GM19455 (cell line): ENCODE results near the gene PPFIA4.

Experiments
- ATAC-seq: cut with Tn5 transposase; IDR thresholded peaks from one replicate; pipeline ENCODE4 v1.9.1; 2021; ENCODE audit not compliant: unreplicated experiment

Gene PPFIA4

DNA sequence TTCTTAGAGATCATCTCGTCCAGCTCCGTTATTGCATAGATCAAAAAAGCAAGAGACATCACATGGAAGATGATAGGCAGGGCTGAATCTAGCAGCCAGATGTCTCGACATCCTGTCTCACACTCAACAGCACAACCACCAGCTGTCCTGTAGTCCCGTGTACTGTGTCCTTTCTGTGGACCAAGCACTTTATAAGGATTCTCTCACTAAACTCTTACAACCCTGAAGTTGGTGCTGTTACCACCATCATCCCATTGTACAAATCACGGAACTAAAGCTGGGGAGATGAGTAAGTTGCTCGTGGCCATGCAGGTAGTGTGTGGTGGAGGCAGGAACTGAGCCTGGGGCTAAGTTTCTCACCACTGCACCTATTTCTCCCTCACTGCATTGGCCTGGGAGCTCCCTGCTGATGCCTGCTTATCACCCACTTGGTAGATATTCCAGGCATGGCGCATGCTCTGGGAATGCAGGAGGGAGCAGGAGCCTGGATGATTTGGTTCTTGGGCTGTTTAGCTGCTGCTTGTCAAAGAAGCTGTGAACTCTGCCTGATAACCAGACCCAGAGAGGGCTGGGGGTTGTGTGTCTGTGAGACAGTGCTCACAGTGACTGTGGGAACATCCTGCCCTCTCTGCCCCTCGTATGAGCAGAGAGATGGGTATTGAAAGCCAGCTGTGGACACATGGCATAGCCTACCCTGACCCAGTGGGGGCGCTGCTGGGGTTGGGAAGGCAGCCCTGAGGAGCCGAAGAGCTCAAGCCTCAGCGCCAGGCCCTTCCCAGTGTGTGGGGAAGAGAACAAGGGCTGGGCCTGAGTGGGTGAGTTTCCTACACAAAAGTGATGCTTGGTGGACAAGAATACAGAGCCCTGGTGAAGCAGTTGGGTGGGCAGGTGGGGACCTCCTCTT, 13.6 kb downstream of the PPFIA4 start:
- no peak for ATAC-seq

DNA sequence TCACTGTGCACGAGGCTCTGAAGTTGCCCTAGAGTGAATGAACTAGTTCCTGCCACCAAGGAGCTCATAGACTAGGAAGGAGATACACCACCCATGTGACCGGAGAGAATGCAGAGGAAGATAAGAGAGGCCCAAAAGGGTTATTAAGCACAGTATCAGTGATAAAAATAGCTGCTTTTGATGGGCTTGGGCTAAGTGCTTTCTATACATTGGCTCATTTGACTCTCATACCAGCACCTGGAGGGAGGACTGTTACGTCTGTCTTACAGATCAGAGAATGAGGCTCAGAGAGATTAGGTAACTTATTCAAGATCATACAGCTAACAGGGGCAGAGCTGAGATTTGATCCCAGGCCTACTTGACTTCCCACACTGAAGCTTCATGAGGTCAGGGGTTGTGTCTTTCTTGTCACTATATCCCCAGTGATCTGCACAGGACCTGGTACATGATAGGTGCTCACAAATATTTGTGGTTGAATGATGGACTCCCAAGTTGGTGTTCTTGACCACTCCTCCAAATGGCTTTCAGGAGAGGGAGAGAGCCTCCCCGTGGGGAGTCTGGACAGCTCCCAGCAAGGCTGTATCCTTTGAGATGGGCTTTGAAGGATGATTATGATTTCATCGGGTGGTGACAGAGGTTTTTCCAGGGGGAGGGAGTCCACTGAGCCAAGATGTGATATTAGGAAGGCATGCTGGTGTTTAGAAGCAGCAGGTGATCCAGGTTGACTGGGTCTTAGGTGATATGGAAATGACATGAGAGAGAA, 14.4 kb downstream of the PPFIA4 start:
- no peak for ATAC-seq

DNA sequence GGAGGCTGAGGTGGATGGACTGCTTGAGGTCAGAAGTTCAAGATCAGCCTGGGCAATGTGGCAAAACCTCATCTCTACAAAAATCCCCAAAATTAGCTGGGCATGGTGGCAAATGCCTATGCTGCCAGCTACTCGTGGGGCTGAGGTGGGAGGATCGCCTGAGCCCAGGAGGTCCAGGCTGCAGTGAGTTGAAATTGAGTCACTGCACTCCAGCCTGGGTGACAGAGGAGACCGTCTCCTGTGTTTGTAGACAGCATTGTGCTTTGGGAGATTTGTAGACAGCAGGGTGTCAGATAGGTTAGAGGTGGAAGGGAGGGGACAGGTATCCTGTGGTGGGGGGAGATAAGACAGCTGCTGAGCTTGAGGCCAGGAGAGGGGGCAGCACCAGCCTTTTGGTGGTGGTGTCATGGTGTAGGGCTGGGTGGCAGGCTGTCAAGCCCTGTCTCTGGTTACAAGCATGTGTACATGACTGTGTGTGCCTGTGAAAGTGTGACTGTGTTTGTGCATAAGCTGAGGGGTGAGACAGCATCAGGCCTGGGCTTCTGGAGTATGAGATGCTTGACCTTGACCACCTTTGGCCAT, 15.2 kb downstream of the PPFIA4 start:
- ATAC-seq: no peak

DNA sequence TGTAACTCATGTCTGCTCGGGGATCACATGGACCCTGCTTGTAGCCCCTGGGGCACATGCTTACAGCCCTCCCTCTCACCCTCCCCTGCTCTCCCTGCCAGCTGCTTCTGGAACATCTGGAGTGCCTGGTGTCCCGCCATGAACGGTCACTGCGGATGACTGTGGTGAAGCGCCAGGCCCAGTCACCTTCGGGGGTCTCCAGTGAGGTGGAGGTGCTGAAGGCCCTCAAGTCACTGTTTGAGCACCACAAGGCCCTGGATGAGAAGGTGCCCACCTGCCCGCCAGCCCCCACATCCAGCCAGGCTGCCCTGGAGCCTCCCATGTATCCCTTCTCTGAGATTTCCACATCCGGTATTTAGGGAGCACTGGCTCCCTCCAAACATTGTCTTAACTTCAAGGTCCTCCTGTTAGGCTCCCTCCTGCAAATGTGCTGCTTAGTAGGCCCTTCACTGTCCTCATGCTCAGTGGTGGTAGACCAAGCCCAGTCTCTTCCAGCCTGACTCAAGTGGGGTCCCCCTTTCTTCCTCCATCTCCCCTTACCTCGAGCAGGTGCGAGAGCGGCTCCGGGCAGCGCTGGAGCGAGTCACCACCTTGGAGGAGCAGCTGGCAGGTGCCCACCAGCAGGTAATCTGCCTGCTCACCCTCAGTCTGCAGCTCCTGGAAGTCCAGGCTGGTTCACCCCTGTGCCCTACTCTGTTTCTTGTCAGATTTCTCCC, 17.7 kb downstream of the PPFIA4 start:
- no peak for ATAC-seq

DNA sequence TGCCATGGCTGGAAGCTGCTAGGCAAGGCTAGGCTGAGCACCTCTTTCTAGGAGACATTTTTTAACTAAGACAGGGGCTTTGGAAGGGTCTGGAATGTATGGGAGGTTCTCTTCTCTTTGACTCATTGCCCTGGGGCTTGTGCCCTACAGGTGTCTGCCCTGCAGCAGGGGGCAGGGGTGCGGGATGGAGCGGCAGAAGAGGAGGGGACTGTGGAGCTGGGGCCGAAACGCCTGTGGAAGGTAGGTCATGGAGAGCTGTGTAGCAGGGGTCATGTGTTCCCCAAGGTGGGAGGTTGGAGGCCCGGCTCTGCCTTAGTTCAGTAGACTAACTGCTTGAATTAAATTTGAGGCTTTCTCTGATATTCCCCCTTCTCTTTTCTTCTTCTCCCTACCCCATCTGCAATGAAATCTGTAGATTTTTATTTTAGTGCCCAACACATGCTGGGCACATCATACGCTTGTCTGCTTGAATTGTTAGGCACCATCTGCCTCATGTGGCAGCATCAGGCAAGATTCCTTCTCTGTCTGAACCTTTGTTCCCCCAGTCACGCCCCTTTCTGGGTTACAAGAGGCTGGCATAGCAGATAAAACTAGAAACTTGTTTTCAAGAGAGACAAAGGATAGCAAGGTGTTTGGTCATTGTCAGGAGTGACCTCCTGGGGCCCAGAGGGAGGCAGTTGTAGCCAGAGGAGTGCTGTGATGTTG, 18.4 kb downstream of the PPFIA4 start:
- ATAC-seq: no peak

DNA sequence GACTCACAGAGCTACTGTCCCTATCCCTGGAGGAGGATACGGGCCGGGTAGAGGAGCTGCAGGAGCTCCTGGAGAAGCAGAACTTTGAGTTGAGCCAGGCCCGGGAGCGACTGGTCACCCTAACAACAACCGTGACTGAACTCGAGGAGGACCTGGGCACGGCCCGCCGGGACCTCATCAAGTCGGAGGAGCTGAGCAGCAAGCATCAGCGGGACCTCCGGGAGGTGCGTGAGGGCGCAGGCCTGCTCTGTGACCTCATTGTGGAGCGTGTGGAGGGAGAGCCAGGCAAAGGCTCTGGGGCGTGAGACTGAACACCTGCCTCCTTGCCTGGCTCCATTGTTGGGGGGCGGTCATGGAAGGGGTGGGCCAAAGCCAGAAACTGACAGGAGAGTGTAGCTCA, 19.0 kb downstream of the PPFIA4 start:
- no peak for ATAC-seq

DNA sequence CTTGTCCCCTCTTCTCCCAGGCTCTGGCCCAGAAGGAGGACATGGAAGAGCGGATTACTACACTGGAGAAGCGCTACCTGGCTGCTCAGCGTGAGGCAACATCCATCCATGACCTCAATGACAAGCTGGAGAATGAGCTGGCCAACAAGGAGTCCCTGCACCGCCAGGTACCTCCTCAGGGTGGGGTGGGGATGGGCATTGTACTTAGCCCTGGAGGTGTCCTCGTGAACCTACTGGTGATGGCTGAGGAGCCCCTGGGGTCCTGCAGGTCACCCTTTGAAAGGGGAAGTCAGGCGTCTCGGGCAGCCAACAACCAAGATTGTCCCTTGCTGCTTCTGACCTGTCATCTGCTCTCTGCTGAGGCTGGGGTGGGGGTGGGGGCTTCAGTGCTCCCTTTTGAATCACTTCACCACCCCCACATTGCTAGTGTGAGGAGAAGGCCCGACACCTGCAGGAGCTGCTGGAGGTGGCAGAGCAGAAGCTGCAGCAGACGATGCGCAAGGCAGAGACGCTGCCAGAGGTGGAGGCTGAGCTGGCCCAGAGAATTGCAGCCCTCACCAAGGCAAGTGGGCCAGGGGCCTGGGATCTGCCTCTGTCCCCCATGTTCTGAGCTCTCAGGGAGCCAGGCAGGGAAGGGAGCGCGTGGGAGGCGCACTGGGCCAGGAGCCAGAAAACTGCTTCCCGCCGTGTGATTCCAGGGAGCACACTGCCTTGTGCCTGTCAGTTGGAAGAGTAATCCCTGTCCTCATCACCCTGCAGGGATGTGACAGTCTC, 19.7 kb downstream of the PPFIA4 start:
- no peak for ATAC-seq

DNA sequence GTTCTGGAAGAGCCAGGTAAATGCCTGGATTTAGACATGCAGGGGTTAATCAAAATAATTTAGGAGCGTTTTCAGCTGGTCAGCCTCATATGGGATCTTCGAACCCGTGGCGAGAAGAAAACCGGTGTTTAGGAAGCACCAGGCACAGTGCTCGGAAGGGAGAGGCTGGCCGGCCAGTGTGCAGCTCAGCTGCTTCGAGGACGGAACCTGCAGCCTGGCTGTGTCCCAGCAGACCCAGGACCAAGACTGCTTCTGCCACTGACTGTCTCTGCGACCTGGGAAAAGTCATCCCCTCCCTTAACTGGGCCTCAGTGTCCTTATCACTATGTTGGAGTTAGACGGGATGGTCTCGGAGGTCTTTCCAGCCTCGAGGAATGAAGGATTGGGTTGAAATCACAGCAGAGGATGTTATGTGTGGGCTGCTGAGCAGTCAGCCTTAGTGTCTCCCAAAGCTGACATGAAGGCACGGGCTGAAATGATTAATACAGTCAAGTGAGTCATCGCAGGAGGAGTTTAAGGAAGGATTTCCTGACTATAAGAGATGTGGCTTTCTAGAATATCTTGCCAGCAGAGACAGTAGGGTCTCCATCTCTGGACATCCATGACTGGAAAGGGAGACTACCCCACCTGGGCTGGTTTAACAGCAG, 20.8 kb downstream of the PPFIA4 start:
- ATAC-seq: no peak

DNA sequence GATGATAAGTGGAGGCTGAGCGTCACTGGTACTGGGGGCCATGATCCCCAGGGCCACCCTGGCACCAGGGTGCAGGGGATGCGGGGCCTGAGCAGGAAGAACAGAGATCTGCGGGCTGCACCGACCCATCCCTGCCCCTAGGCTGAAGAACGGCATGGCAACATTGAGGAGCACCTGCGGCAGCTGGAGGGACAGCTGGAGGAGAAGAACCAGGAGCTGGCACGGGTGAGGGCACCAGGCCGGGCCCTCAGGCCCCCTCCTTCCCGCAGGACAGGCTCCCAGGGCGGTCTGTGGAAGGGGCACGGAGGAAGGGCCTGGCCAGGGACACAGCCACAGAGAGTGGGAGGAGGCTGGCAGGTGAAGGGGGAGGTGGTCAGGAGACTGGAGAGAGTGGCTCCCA, 21.8 kb downstream of the PPFIA4 start:
- no peak for ATAC-seq

DNA sequence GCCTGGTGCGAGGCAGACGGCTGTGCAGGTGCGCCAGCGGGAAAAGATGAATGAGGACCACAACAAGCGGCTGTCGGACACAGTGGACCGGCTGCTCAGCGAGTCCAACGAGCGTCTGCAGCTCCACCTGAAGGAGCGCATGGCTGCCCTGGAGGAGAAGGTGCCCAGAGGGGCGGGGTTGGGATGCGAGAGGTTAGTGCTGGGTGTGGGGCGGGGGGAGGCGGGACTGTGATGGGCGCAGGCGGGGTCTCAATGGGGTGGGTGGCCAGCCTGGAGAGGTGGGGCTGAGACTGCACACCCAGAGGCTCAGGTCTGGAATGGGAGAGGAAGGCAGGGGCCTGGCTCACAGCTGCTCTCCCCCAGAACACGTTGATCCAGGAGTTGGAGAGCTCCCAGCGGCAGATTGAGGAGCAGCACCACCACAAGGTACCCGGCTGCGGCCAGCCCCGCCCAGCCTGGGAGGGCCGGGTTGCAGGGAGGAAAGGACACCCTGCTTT, 22.3 kb downstream of the PPFIA4 start:
- ATAC-seq: no peak

DNA sequence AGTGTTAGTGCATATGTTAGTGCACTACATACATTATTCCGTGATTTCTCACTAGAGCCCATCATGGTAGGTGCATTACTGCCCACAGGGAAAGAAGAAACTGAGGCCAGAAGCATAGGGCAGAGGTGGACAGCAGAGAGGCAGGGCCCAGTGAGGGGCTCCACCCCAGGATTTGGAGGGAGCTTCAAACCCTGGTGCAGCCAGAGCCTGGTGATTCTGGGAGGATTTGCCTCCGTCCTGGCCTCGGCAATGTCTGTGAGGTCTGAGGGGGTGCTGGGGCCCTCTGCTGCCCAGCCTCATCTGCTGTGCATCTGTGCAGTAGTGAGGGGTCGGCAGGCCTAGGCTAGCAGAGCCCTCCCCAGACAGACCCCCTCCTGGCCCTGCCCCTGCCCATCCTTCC, 22.8 kb downstream of the PPFIA4 start:
- ATAC-seq: no peak

DNA sequence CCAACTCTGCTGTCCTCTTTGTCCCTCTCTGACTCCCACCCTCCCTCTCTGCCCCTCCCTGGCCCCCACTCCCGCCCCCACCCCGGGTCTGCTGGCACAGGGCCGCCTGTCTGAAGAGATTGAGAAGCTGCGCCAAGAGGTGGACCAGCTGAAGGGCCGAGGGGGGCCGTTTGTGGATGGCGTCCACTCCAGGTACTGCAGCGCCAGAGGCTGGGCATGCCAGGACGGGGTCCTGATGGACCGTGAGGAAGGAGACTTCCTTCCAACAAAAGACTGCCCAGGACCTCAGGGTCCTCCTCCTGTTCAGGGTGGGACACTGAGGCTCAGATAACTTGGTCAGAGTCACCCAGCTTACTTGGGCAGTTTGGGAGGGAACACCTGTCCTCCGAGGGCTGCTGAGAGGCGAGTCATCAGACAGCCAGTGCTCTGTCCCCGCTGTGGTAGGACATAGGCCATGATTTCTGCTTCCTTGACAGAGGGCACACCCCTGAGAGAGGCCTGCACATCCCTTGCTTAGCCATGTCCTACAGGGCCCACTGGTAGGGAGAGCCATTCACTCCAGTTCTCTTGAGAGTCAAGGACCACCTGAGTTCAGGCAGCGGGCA, 23.4 kb downstream of the PPFIA4 start:
- no peak for ATAC-seq

DNA sequence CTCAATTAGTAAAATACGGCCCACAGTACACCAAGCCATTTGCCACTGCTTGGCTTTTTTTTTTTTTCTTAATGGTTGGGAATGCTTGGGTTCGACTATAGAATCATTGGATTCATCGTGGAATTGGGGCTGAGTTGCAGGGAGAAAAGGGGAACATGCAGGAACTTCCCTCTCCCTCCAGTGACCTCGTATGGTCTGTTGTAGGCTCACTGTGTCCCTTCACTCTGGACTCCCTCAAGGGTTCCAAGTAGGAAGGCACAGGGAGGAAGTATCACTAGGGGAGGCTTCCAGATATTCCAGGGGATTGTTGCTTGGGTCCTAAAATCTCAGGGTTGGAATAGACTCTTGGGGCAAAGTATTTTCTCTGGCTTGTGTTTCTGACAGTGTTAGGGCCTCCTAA, 24.5 kb downstream of the PPFIA4 start:
- ATAC-seq: no peak

DNA sequence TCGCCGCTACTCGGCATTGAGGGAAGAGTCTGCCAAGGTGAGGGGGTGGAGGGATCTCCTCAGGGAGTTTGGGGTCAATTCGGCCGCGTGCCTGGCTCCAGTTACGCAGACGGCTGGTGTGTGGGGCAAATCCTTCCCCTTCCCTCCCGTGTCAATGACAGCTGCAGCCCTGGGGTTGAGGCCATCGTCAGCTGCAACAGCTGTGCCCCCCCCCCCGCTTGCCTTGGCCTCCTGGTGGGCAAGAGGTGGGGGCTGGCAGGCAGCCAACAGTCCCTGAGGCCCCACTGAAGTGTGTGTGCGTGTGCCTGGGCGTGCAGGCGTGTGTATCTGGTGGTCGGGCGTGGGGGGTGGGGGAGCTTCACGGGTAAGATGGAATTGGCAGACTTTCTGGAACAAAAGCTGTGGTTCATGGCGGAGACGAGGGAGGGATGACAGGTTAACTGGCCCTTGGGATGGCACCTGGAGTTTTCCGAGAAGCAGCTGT, 25.6 kb downstream of the PPFIA4 start:
- no peak for ATAC-seq

DNA sequence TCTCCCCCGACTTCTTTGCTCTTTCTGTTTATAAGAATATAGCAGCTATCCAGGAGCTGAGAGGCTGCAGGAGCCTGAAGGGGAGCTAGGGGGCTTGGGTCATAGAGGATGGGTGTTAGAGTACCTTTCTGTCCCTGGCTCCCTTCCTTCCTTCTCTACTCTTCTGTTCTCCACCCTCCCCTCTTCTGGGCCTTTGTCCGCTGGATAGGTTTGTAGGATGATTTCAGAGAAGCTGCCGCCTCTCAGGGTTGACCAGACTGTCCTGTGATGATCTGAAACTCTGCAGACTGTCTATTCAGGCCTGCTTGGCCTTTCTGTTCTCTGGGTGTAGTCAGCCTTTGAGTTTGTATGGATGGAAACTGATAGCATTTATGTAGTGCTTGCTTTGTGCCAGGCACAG, 26.3 kb downstream of the PPFIA4 start:
- ATAC-seq: no peak

DNA sequence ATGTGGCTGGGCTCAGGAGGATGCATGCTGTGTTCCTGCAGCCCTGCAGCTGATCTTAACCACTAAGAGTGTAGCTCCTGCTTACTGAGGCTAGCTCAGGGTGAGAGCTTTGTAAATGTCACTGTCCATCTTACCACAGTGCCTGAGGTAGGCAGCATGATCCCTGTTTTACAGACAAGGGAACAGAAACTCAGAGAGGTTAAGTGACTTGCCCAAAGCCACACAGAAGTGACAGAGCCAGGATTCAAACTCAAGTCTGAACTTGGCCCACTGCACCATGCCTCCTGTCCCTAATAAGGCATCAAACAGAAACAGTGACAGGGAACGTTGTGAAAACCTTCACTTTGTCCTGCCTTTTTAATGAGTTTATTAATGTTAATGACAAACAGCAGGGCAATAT, 27.9 kb downstream of the PPFIA4 start:
- no peak for ATAC-seq

DNA sequence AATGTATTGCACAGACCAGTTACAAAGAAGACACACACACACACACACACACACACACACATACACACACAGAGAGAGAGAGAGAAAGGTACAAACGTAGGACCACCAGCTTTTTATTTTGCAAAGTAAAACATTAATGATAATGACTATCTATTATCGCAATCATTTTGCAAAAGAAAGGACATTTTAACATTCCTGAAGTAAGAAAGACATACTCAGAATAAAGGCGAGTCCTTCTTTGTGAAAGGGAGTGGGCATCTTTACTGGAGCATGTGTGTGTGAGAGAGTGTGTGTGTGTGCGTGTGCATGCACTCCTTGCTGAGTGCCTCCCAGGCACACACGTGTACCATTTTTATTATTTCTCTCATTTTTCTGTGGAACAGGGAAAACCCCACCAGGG, 28.4 kb downstream of the PPFIA4 start:
- ATAC-seq: no peak

DNA sequence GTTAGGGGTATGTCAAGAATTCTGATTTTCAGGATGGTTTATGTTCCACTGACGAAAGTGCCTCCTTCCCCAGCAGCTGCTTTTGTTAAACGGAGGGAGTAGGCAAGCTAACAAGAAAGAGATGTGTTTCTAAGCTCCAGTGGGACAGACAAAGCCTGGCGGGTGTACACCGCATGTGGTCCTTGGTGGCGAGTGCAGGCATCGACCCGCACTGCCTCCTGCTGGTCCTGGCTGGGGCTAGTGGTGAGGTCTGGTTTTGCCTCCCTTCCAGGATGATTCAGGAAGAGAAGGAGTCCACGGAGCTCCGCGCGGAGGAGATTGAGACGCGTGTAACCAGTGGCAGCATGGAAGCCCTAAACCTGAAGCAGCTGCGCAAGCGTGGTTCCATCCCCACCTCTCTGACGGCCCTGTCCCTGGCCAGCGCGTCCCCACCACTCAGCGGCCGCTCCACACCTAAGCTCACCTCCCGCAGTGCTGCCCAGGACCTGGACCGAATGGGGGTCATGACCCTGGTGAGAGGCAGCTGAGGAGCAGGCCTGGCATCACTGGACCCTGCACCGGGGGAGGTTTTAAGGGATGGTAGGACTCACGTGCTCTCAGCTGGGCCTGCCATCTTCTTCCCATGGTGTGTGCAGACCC, 29.0 kb downstream of the PPFIA4 start:
- ATAC-seq: no peak
